SKM-1 treated with dmso at 0.1 percent for 144 hours (cell line): Measurements from ENCODE around the gene TMEM30B.

Experiments
- DNase-seq: peaks from one replicate; lab custom pipeline; 2025; ENCODE audit not compliant: unreplicated experiment; lab: John Stamatoyannopoulos, UW

TMEM30B gene

DNA sequence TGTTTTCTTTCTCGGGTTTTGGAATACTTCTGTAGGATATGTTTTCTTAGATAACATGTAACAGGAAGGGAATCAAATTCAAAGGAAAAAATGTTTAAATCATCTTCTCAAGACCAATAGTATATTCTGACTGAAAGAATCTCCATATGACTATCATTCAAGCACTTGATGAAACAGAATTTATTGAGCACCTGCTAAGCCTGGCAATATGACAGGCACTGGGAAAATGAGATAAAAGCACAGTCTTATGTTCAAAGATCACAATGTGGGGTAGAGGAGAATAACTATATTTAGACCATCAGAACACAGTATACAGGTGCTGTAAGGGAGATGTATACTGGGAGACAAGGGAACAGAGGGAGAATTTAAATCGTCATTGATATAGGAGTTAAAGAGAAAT is 19.1 kb upstream of the TMEM30B start:
- DNase-seq, result no peak

DNA sequence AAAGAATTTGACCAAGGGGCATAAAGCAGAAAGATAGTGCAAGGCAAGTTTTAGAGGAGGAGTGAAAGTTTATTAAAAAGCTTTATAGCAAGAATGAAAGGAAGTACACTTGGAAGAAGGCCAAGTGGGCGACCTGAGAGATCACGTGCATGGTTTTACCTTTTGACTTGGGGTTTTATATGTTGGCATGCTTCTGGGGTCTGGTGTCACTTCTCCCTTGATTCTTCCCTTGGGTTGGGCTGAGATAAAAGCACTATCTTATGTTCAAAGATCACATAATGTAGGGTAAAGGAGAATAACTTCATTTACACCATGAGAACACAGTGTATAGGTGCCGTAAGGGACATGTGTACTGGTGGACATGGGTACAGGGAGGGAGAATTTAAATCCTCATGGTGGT is 17.7 kb upstream of the TMEM30B start:
- DNase-seq, result no peak

DNA sequence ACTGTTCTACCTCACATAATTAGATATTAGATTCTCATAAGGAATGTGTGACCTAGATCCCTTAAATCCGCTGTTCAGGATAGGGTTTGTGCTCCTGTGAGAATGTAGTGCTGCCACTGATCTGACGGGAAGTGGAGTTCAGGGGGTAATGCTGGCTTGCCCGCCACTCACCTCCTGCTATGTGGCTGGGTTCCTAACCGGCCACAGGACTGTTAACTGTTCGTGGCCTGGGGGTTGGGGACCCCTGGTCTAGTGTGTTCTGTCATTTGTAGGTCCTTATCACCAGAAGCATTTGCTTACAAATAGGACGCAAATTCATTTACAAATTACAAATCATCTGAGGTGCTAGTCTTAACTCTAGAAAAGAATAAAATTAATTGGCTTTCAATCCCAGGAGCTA is 16.4 kb upstream of the TMEM30B start:
- DNase-seq, result no peak

DNA sequence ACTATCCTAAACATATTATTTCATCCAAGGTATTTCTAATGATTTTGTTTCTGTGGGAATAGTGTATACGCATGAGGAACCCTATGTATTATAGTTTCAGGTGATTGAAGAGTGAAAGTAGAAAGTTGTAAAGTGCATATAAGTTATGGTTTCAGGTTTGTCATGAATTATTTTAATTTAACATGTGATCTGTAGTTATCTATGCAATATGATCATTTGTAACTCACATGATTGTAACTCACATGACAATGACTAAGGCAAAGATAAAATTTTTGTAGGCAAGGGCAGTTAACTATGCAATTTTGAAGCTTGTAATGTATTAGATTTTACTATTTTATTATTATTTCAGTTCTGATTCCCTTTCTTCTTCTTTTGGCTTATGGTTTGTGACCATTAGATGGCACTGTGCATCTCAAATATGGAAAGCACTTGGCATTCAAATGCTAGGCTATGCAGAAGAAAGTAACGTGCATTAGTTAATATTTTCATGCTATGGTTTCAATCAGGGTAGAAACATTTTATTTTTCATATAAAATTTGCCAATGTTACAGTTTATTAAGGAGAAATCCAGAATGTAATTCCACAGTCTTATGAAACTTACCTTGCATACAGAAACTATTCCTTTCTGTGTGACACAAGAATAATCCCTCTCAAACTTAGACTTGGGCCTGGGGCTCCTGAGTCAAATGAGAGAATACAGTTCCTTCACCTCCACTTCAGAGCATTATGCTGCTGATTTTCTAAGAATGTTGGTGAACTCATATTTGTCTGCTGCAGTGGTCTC is 15.8 kb upstream of the TMEM30B start:
- no peak for DNase-seq

DNA sequence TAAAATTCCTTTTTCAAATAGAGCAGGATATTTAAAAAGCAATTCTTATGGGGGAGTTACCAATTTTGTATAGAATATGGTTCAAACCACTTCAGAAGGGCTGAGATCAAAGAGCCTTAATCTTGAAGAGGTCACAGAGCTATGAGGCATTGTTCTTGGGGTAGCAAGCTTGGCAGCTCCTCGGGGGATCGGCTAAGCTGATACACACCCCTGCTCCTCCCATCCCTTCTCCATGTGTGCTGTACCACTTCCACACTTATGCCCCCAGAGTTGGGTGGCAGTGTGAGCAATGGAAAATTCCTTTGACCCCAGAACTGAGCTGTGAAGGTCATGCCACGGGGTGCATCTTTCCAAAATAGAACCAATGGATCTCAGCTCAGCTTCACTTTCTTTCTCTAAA is 15.0 kb upstream of the TMEM30B start:
- no peak for DNase-seq

DNA sequence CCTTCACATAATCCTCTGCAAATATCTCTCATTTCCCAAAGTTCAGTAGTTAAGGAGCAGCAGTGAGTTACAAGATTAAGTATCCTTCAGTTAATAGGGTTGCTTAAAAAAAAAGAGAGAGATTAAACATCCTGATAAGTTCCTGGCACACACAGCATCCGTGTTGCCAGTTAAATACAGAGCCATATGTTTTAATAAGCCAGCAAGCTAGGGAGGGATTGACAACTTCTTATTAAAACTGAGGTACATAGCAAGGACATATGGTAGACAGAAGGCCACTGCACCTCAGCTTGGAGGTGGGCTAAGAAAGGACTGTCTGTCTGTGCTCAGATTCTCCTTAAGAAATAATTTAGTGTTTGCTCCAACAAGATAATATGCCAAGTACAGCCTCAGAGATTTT is 9.6 kb upstream of the TMEM30B start:
- no peak for DNase-seq

DNA sequence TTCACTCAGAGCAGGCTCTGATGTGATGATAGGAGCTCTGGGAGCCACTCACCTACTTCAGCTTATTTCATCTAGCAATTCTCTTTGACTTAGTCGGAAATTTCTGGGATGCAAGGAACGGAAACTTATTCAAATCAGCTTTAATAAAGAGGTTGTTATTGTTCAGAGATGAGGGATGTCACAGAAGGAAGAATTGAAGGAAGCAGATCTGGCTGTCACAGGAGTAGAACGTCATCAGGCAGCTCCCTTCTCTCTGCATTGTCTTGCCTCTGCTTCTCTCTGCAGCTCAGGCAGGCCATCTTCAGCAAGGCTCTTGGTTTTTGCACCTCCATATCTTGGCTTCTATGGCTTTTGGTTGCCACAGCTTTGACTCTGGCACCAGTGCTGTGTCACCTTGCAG is 7.6 kb upstream of the TMEM30B start:
- no peak for DNase-seq

DNA sequence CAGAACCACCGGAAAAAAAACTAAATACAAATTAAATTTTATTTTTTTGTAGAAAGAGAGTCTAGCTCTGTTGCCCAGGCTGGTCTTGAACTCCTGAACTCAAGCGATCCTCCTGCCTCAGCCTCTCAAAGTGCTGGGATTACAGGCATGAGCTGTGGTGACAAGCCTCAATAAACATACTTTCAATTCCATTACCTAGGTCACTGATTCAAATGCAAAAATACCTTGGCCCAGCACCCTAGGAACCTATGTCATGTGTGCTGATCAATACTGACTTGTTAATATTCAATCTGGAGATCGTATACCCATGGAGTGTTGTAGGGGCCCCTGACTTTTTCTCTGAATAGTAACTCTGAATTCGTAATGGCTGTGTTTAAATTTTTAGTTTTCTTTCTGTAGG is 7.1 kb upstream of the TMEM30B start:
- DNase-seq, result no peak

DNA sequence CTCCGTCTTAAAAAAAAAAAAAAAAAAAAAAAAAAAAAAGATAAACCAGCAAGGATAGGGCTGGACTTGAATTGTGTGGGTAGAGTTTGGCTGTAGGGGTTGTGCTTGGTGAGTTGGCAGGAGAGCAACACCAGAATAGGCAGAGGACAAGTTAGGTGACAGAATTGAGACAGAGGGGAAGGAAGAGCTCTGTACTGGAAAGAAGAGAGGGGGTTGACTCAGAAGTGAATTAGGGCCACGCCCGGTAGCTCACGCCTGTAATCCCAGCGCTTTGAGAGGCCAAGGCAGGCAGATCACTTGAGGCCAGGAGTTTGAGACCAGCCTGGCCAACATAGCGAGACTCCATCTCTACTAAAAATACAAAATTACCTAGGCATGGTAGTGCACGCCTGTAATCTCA is 6.1 kb upstream of the TMEM30B start:
- DNase-seq, result no peak

DNA sequence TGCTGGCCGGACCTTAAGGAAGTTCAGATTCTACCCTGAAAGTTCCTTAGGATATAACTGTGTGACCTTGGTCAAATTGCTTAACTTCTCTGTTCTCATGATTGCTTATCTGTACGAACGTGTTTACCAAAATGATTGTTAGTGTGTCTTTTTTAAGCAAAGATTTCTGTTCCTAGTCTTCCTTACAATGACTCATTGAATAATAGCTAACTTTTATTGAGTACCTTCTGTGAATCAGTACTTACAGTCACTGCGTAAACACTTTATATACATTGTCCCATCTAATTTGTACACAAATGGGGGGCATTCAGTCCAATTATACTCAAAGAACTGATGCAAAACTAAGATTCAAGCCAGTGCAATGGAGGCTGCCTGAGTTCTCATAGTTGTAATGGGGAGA is 4.2 kb upstream of the TMEM30B start:
- DNase-seq, result no peak

DNA sequence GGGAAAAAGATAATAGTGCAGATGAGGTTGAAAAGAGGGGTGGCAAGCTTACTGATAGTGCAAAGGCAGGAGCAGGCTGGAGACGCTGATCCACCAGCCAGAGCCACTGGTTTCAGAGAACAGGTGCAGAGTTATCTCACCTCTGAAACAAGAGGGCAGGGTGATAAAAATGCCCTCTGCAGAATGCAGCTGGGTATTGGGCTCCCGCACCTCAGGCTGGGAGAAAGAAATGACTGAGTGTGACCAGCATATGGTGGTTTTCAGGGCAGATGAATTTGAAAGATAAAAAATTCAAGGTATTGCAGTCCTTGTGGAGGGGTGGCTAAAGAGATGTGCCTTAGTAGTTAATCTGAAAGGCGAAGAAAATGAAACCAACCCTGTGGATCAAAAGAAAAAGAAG is 2.9 kb upstream of the TMEM30B start:
- DNase-seq, result no peak

DNA sequence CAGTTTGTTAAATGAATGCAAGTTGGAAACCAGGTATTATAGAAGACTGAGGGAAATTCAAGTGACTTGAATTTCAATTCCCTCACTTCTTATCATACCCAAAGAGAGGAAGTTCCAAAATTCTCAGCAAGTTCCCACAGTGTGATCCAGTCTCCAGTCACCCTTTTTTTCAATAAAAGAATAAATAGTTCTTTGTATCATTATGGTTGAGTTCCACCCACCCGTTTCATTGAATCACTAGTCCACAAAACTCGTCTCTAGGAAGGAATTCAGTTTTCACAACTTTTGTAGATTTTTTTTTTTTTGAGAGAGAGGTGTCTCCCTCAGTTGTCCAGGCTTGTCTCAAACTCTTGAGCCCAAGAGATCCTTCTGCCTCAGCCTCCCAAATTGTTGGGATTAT is 1.6 kb upstream of the TMEM30B start:
- DNase-seq, result no peak

DNA sequence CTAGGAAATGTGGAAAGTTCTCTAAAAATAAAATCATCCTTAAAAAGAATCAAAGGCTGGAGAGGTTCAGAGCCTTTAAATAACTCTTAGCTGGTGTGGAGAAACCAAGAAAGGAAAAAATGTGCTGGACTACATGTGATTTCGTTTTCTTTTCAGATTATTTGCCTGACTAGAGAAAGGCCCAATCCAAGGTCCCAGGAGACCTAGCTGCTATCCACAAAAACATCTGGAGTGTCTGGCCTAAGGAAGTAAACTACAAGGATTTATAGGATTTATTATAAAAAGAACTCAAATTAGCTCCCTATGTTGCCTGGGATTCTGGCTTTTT is 774 bp upstream of the TMEM30B start:
- DNase-seq, result no peak

DNA sequence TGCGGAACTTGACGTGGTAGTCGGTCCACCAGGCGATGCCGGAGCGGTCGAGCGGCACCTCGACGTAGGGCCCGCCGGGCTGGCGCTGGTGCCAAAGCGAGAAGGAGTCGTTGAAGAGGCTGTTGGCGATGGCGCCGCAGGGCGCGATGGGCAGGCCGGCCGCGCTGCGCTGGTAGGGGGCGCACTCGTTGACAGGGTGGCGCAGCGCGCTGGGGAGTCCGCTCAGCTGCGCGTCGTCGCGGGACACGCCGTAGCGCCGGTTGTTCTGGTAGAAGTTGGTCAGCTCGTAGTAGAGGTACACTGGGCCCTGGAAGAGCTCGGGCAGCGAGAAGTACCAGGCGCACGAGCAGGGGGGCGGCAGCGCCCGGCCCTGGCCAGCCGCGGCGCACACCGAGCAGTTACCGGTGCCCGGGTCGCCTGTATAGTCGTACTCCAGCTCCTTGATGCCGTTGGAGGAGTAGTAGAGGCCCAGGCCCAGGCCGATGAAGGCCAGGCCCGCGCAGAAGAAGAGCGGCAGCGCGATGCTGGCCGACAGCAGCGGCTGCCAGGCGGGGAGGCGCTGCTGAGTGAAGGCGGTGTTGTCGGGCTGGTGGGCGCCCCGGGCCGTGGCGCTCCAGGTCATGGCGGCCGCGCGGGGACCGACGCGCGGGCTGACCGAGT is 482 bp downstream of the TMEM30B start:
- DNase-seq, result no peak

DNA sequence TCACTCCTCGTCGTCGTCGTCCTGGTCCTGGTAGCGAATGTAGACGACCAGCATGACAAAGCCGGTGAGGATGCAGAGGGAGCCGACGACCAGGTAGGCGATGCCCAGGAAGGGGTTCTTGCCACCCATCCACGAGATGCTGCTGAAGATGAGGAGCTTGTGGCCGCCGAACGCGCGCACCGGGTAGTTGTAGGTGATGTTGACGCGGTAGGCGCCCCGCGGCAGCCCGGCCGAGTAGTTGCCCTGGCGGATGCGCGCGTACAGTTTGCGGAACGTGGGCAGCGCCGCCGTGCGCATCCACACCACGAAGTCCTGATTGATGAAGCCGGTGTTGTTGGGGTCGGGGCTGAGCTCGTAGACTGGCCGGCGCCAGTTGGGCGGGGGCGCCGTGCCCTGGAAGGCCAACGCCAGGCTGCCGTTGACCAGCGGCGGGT is 1.0 kb downstream of the TMEM30B start:
- no peak for DNase-seq

DNA sequence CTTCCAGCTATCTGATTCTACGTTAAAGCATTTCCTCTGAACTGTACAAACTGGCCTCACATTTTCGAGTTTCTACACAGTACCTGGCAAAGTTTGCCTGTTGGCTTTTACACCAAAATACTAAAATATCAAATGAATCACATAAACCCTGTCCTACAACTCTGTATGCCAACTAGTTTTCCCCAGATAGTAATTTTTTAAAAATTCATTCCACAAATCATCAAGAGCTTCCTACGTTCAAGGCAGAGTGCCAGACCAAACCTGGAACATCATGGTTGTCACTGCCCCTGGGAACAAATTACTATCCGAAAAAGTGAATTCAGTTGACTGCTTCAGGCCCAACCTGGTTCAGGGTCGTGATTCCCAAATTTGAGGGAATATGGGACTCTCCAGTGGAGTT is 2.1 kb downstream of the TMEM30B start:
- no peak for DNase-seq

DNA sequence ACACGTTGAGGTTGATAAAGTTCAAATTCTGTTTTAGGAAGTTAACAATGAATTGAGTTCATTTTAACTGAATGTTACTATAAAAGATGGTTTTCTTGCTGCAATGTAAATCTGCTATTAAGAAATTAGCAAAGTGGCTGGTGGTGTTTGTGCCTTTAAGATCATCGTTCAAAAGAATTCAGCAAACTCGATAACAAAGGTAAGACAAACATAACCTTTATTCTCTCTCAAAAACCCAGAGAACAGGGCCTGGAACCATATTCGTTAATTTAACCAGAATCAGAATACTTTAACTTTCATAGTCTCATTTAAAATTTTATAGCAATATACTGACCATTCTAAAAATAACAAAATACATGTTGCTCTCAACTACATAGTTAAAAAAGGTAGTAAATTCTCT is 3.4 kb downstream of the TMEM30B start:
- no peak for DNase-seq

DNA sequence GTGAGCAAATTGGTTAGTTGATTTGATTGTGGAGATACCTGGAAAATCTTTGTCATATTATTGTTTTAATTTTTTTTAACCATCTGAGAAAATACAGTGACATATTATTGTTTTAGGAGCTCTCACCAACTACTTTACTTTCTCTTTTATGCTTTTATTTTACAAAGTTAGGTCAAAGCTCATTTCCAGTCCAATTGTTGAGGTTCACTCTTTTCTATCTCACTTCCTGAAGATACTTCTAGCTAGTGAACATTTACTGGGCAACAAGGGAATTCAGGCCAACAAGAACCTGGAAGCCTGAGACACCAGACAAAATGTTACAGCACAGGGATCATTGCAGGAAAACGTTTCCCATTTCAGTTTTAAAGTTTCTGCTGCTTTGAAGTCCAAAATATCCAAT is 3.9 kb downstream of the TMEM30B start:
- no peak for DNase-seq

DNA sequence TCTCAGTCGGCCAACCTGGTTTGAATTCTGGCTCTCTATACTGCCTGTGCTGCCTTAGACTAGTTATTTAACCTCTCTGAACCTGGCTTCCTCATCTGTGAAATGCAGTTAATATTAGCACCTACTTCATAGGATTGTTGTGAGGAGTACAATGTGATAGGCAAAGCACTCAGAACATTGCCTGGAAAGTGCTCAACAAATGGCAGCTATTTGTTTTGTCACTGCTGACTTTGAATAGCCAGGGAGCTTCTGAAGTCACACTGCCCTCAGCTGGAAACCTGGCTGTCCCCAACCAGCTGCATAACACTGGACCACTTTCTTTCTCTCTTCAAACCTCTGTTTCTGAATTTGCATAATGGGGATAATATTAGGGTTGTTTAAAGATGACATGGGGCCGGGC is 9.6 kb downstream of the TMEM30B start:
- no peak for DNase-seq

DNA sequence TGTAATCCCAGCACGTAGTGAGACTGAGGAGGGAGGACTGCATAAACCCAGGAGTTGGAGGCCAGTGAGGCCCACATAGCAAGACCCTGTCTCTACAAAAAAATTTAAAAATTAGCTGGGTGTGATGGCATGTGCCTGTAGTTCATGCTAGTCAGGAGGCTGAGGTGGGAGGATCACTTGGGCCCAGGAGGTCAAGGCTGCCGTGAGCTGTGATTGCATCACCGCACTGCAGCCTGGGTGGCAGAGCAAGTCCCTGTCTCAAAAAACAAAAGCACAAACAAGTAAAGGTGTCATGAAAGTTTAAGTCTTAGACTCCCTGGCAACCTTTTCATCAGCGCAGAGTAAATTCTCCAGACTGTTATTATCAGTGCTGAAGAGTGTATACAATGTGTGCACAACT is 10.4 kb downstream of the TMEM30B start:
- no peak for DNase-seq

DNA sequence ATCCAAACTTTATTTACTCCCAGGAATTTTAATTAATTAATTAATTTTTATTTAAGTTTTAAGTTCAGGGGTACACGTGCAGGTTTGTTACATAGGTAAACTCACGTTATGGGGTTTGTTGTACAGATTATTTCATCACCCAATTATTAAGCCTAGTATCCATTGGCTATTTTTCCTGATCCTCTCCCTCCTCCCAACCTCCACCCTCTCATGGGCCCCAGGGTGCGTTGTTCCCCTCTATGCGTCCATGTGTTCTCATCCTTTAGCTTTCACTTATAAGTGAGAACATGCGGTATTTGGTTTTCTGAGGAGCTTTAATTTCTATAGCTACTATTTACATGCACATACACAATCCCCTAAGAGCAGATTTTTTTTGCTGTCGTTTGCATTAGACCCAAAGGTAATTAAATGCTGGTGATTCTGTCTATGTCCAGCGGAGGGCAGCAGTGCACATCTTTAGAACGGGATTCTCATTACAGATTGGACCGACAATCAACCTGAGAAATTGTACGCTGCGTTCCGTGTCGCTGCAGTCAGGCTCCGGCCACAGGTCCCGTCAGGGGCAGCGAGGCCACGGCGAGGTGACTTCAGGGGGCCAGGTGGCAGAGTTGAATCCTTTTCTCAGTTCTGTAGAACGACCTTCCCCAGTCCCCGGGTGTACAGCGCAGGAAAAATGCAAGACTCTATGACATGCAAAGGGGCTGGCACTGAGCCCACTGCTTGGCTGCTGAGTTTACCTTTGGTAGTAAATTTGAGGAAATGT is 11.6 kb downstream of the TMEM30B start:
- peak; percentile 58 for DNase-seq

DNA sequence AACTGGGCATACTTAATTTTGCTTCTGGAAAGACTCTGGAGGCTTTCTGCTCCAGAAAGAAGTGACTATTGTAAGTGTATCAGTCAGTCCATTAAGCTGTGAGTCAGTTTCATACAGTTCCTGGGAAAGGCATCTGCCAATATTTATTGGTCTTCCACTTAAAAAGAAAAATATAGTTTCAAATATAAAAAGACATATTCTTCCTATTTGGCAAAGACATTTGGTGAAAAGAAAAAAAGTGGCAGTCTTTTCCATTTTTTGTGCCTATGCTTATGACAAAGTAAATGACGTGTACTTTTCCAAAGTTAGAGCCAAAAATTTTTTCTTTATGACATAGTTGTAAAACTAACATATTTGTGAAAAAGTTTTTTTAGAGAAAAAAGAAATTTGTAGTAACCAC is 12.3 kb downstream of the TMEM30B start:
- no peak for DNase-seq
